OCI-LY7 (cell line): Measurements from ENCODE around the gene SNAP29. TPM values are rescaled to one million over a fixed set of nuclear protein-coding genes. Genes with fewer than 3 reads are reported as not detected.

Experiments
- BruUV-seq: library from RNA; stranded (reverse); fragments of 400-500 nt; replicated peaks from 2 replicates; lab custom pipeline; 2021; lab: Mats Ljungman, UMichigan
- CTCF ChIA-PET: fragments of 300-600 bp; sonication (Branson Sonifier 250); formaldehyde crosslinking; loops from one replicate; lab custom pipeline; 2022; ENCODE audit warnings: antibody characterized with exemption; ENCODE audit not compliant: unreplicated experiment; lab: Charles Lee
- POLR2A ChIA-PET: fragments of 300-600 bp; sonication (Branson Sonifier 250); formaldehyde crosslinking; loops from one replicate; lab custom pipeline; 2022; ENCODE audit warnings: antibody characterized with exemption; lab: Charles Lee
- DNase-seq: peaks from one replicate; pipeline ENCODE4 v3.0.0-alpha.2; 2015; ENCODE audit warnings: low spot score
- H2AFZ ChIP-seq: fragments of 200-600 bp; sonication (generic), shearing (Covaris generic); 2 replicates; pipeline ENCODE4 v1.6.1; 2014; ENCODE audit warnings: mild to moderate bottlenecking, antibody characterized with exemption, low read length, moderate library complexity
- H3K27ac ChIP-seq: fragments of 200-600 bp; sonication (generic); 2 replicates; pipeline ENCODE4 v1.5.1; 2014; ENCODE audit warnings: mixed run types, low read depth, mild to moderate bottlenecking, moderate library complexity, low read length, inconsistent platforms; ENCODE audit not compliant: poor library complexity, severe bottlenecking
- H3K36me3 ChIP-seq: fragments of 200-600 bp; sonication (generic); 2 replicates; pipeline ENCODE4 v1.6.1; 2014; ENCODE audit warnings: mild to moderate bottlenecking, antibody characterized with exemption, low read length, moderate library complexity, mixed read lengths; ENCODE audit not compliant: insufficient read depth
- H3K4me1 ChIP-seq: fragments of 200-600 bp; sonication (generic); 2 replicates; pipeline ENCODE4 v1.5.1; 2014; ENCODE audit warnings: mild to moderate bottlenecking, low read length; ENCODE audit not compliant: insufficient read depth, poor library complexity, severe bottlenecking
- H3K4me2 ChIP-seq: fragments of 200-600 bp; sonication (generic); 2 replicates; pipeline ENCODE4 v1.6.1; 2014; ENCODE audit warnings: mild to moderate bottlenecking, low read length
- H3K4me3 ChIP-seq: fragments of 200-600 bp; sonication (generic); 2 replicates; pipeline ENCODE4 v1.5.1; 2014; ENCODE audit warnings: mild to moderate bottlenecking, low read depth, low read length; ENCODE audit not compliant: poor library complexity, severe bottlenecking
- H3K79me2 ChIP-seq: fragments of 200-600 bp; sonication (generic); 2 replicates; pipeline ENCODE4 v1.6.1; 2016; ENCODE audit warnings: low read depth, mild to moderate bottlenecking, low read length, moderate library complexity, mixed read lengths; ENCODE audit not compliant: insufficient read depth
- H3K9me2 ChIP-seq: fragments of 200-600 bp; sonication (generic); 2 replicates; pipeline ENCODE4 v1.6.1; 2016; ENCODE audit warnings: mild to moderate bottlenecking, low read length, mixed read lengths; ENCODE audit not compliant: insufficient read depth
- H3K9me3 ChIP-seq: fragments of 200-600 bp; sonication (generic); 2 replicates; pipeline ENCODE4 v1.6.1; 2014; ENCODE audit warnings: mild to moderate bottlenecking, mixed run types, low read length, mixed read lengths
- H4K20me1 ChIP-seq: fragments of 200-600 bp; sonication (generic); 2 replicates; pipeline ENCODE4 v1.6.1; 2014; ENCODE audit warnings: mild to moderate bottlenecking, antibody characterized with exemption, low read length, moderate library complexity, mixed read lengths; ENCODE audit not compliant: insufficient read depth
- EZH2phosphoT487 ChIP-seq: fragments of 200-600 bp; sonication (generic); IDR thresholded peaks from 2 replicates; pipeline ENCODE4 v1.6.1; 2018; ENCODE audit warnings: low read depth, borderline replicate concordance, mild to moderate bottlenecking, mixed run types, antibody characterized with exemption, low read length, moderate library complexity, mixed read lengths
- intact Hi-C: fragments of 100-400 bp; cut with micrococcal nuclease; formaldehyde crosslinking; loops from one replicate; pipeline ENCODE4 v1.10.0; 2022; ENCODE audit not compliant: unreplicated experiment
- total RNA-seq, 2 experiments: library from RNA; depleted of rRNA in 1 of 2; stranded (reverse); fragments of >200 nt in 1 of 2; shearing (Covaris generic) in 1 of 2; gene quantifications; 2 replicates each; pipeline ENCODE4 v1.2.3, GENCODE V29; 2014 to 2022
- TF ChIP-seq, protein P1 (sequence below): fragments of 200-600 bp; sonication (generic); conservative IDR thresholded peaks from 2 replicates; pipeline ENCODE4 v1.5.1; 2014; ENCODE audit warnings: mild to moderate bottlenecking, antibody characterized with exemption, low read length, moderate library complexity, mixed read lengths

The SNAP29 gene
- total RNA-seq, 2 experiments from 2014 or later: 12.7 to 26.9 TPM

DNA sequence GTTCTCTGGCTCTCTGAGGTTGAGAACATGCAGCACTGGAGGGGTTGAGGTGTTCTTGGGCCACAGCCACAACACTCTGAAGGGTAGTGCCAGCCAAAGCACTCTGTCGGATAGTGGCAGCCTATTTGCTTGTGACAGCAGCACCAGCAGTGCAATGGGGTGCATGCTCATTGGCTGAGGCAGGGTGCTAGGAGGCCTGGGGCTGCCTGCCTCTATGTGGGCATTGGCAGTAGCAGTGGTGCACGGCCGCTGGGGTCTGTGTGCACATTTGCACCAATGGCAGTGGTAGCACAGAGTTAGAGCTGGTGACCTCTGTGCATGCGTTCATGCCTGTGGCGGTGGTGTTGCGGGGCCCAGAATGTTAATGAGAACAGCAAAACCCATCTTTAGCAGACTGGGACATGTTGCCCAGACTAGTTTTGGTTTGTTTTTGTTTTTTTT, 25.6 kb upstream of the SNAP29 start:
- H3K79me2 ChIP-seq: peaks cover 10% of the 10 kb centered on the region; the same call in 1 of the 2 replicates

GRCh38 chr22:20834206-20834605, 24.6 kb upstream of the SNAP29 start:
- no TSS peak for BruUV-seq
- Histone ChIP-seq H3K9me3 (no peaks in the 10 kb centered on the region), H3K27ac (no peak overlapping the region), H3K36me3 (peaks cover 62% of the 10 kb centered on the region), H3K79me2 (peaks cover 15% of the 10 kb centered on the region; the same call in 1 of the 2 replicates), H4K20me1 (no peaks in the 10 kb centered on the region), H2AFZ (no peak overlapping the region), H3K4me2 (no peak overlapping the region), H3K9me2 (no peaks in the 10 kb centered on the region), H3K4me1 (peaks cover 8% of the 10 kb centered on the region), H3K4me3 (no peak overlapping the region)
- DNase-seq: no peak
- TF ChIP-seq, protein P1, sequence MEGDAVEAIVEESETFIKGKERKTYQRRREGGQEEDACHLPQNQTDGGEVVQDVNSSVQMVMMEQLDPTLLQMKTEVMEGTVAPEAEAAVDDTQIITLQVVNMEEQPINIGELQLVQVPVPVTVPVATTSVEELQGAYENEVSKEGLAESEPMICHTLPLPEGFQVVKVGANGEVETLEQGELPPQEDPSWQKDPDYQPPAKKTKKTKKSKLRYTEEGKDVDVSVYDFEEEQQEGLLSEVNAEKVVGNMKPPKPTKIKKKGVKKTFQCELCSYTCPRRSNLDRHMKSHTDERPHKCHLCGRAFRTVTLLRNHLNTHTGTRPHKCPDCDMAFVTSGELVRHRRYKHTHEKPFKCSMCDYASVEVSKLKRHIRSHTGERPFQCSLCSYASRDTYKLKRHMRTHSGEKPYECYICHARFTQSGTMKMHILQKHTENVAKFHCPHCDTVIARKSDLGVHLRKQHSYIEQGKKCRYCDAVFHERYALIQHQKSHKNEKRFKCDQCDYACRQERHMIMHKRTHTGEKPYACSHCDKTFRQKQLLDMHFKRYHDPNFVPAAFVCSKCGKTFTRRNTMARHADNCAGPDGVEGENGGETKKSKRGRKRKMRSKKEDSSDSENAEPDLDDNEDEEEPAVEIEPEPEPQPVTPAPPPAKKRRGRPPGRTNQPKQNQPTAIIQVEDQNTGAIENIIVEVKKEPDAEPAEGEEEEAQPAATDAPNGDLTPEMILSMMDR: no peak
- TF ChIP-seq EZH2phosphoT487: no peak
- ChIA-PET CTCF (no interaction called here), POLR2A (interaction anchor here (1.2 kb wide), 1 partner anchor 10 kb away, joined by 4 read pairs; no protein-coding TSS in a partner anchor)
- intact Hi-C loops: no loop called here

More for the DNA sequence above, 25.6 kb upstream of the SNAP29 start:
- intact Hi-C loops: no loop called here
- DNase-seq: no peak
- CTCF ChIA-PET: no interaction called here
- H3K36me3 ChIP-seq: peaks cover 71% of the 10 kb centered on the region
- H3K9me2 ChIP-seq: no peaks in the 10 kb centered on the region
- POLR2A ChIA-PET: no interaction called here
- no peak overlapping the region for H3K4me3 ChIP-seq
- H2AFZ ChIP-seq: no peak overlapping the region
- H3K27ac ChIP-seq: no peak overlapping the region
- H3K4me1 ChIP-seq: peaks cover 8% of the 10 kb centered on the region
- BruUV-seq: no TSS peak
- H3K9me3 ChIP-seq: no peaks in the 10 kb centered on the region
- no peak overlapping the region for H3K4me2 ChIP-seq
- TF ChIP-seq, protein P1: no peak
- no peak for TF ChIP-seq EZH2phosphoT487
- H4K20me1 ChIP-seq: no peaks in the 10 kb centered on the region

GRCh38 chr22:20834725-20835124, 24.1 kb upstream of the SNAP29 start:
- Histone ChIP-seq H3K4me3 (no peak overlapping the region), H3K9me3 (no peaks in the 10 kb centered on the region), H3K27ac (no peak overlapping the region), H3K9me2 (no peaks in the 10 kb centered on the region), H4K20me1 (no peaks in the 10 kb centered on the region), H3K4me1 (peaks cover 8% of the 10 kb centered on the region), H3K79me2 (peaks cover 17% of the 10 kb centered on the region; the same call in 1 of the 2 replicates), H2AFZ (no peak overlapping the region), H3K36me3 (peaks cover 56% of the 10 kb centered on the region), H3K4me2 (no peak overlapping the region)
- CTCF ChIA-PET: no interaction called here
- TF ChIP-seq, protein P1: no peak
- TF ChIP-seq EZH2phosphoT487: no peak
- DNase-seq: no peak
- intact Hi-C loops: no loop called here
- POLR2A ChIA-PET: interaction anchor here (0.7 to 1.2 kb wide), 2 partner anchors 11 to 249 kb away, joined by 4 to 6 read pairs; no protein-coding TSS in a partner anchor
- BruUV-seq: no TSS peak
